ENCODE measurements around the gene NUP43.

The NUP43 gene

GRCh38 chr6:149734915-149735314, 11.4 kb downstream of the NUP43 start:
- TF ChIP-seq ZFX (IDR thresholded peaks at IDR 0.05; ENCODE audit: borderline replicate concordance): no peak
- H3K27ac ChIP-seq: no peak overlapping the region

GRCh38 chr6:149733089-149733720, 13.1 kb downstream of the NUP43 start:
- TF ChIP-seq CTCF (IDR thresholded peaks at IDR 0.05) (no peak), ZFX (IDR thresholded peaks at IDR 0.05; ENCODE audit: borderline replicate concordance) (no peak)

GRCh38 chr6:149729824-149730223, 16.5 kb downstream of the NUP43 start:
- no peak for TF ChIP-seq CTCF (IDR thresholded peaks at IDR 0.05)
- TF ChIP-seq ZFX (IDR thresholded peaks at IDR 0.05; ENCODE audit: borderline replicate concordance): no peak

More at GRCh38 chr6:149733089-149733720, 13.1 kb downstream of the NUP43 start:
- no peak overlapping the region for H3K27ac ChIP-seq

GRCh38 chr6:149728499-149729234, 17.7 kb downstream of the NUP43 start:
- TF ChIP-seq ZFX (IDR thresholded peaks at IDR 0.05; ENCODE audit: borderline replicate concordance) (no peak), CTCF (IDR thresholded peaks at IDR 0.05) (no peak)
- no peak overlapping the region for H3K27ac ChIP-seq

More at GRCh38 chr6:149729824-149730223, 16.5 kb downstream of the NUP43 start:
- no peak overlapping the region for H3K27ac ChIP-seq

- H3K27ac ChIP-seq: no peak overlapping the region
- TF ChIP-seq ZFX (IDR thresholded peaks at IDR 0.05; ENCODE audit: borderline replicate concordance) (no peak), CTCF (IDR thresholded peaks at IDR 0.05) (no peak)
These were observed 18.4 kb downstream of the NUP43 start for GRCh38 chr6:149727793-149728498.

- no peak for TF ChIP-seq ZFX (IDR thresholded peaks at IDR 0.05; ENCODE audit: borderline replicate concordance)
- TF ChIP-seq CTCF (IDR thresholded peaks at IDR 0.05): no peak
- no peak overlapping the region for H3K27ac ChIP-seq
These were observed 20.5 kb downstream of the NUP43 start for GRCh38 chr6:149725785-149726184.

GRCh38 chr6:149723771-149724417, 22.4 kb downstream of the NUP43 start:
- H3K27ac ChIP-seq: no peak overlapping the region

More at GRCh38 chr6:149723771-149724417, 22.4 kb downstream of the NUP43 start:
- no peak for TF ChIP-seq ZFX (IDR thresholded peaks at IDR 0.05; ENCODE audit: borderline replicate concordance)
- TF ChIP-seq CTCF (IDR thresholded peaks at IDR 0.05): peak; percentile 83

Measured in 22Rv1 (cell line).